Suppressor macrophage (primary cell): Measurements from ENCODE around the gene RNLS.

Experiments used
- DNase-seq, 4 experiments: peaks; one replicate each; pipeline ENCODE4 v3.0.0-alpha.2; 2020 to 2022
- total RNA-seq, 17 experiments: gene quantifications; one replicate each; lab custom pipeline; 2026; ENCODE audit warnings: mixed read lengths in 6 of 17, inconsistent platforms in 3 of 17; lab: John Stamatoyannopoulos, UW

The RNLS gene
- 1.8 to 6.4 (median 4.0) reads per million in 17 experiments for total RNA-seq

- peak; percentile 66 to 84 (median 74) for DNase-seq
Measured at GRCh38 chr10:88582806-88583583, at the start of gene RNLS. RNLS (minus strand) TSS chr10:88583318.

- DNase-seq, result peak in 2 of 4 experiments; percentile 7 to 26
Measured at GRCh38 chr10:88624840-88625239, 41.7 kb upstream of the RNLS start.

- DNase-seq, result no peak
Measured at GRCh38 chr10:88623835-88624234, 40.7 kb upstream of the RNLS start.

- DNase-seq, result no peak
Measured at GRCh38 chr10:88620441-88620840, 37.3 kb upstream of the RNLS start.

- DNase-seq, result no peak
Measured at GRCh38 chr10:88618496-88618895, 35.4 kb upstream of the RNLS start.

GRCh38 chr10:88617772-88618300, 34.7 kb upstream of the RNLS start:
- DNase-seq, result no peak

- DNase-seq, result no peak
Measured at GRCh38 chr10:88616250-88616977, 33.3 kb upstream of the RNLS start.

GRCh38 chr10:88608780-88609179, 25.7 kb upstream of the RNLS start:
- DNase-seq, result no peak

GRCh38 chr10:88608052-88608732, 25.1 kb upstream of the RNLS start:
- no peak for DNase-seq

GRCh38 chr10:88598055-88598454, 14.9 kb upstream of the RNLS start:
- DNase-seq, result peak; percentile 66 to 92 (median 84)

- no peak for DNase-seq
Measured at GRCh38 chr10:88594482-88594881, 11.4 kb upstream of the RNLS start.

GRCh38 chr10:88592906-88593305, 9.8 kb upstream of the RNLS start:
- DNase-seq, result peak; percentile 55 to 80 (median 63)

- no peak for DNase-seq
Measured at GRCh38 chr10:88592381-88592780, 9.3 kb upstream of the RNLS start.

- no peak for DNase-seq
Measured at GRCh38 chr10:88586462-88586861, 3.3 kb upstream of the RNLS start, which contains the start of gene LIPJ. LIPJ (plus strand) TSS chr10:88586762; CDS start chr10:88590688, 3,926 bp downstream.

- DNase-seq, result peak in 1 of 4 experiments; percentile 17
Measured at GRCh38 chr10:88583584-88583957, 453 bp upstream of the RNLS start.

GRCh38 chr10:88582411-88582805, 710 bp downstream of the RNLS start:
- DNase-seq, result no peak

- DNase-seq, result peak in 2 of 4 experiments; percentile 51 to 69
Measured at GRCh38 chr10:88565072-88565471, 18.0 kb downstream of the RNLS start.

GRCh38 chr10:88562152-88562551, 21.0 kb downstream of the RNLS start:
- no peak for DNase-seq

- no peak for DNase-seq
Measured at GRCh38 chr10:88557658-88558057, 25.5 kb downstream of the RNLS start.

- no peak for DNase-seq
Measured at GRCh38 chr10:88557256-88557655, 25.9 kb downstream of the RNLS start.

- DNase-seq, result peak in 2 of 4 experiments; percentile 23 to 46
Measured at GRCh38 chr10:88555190-88555908, 27.8 kb downstream of the RNLS start.

- peak; percentile 59 to 77 (median 72) for DNase-seq
Measured at GRCh38 chr10:88553116-88553752, 29.9 kb downstream of the RNLS start.
